ENCODE data around the gene ZNF837. TPM values are rescaled to one million over a fixed set of nuclear protein-coding genes. Genes with fewer than 3 reads are reported as not detected.
A peak's percentile ranks its signal among the peaks of the same experiment; 100 is the strongest.

ZNF837 gene
- total RNA-seq, 1 experiment from 2014 or later = 0.30 TPM

DNA sequence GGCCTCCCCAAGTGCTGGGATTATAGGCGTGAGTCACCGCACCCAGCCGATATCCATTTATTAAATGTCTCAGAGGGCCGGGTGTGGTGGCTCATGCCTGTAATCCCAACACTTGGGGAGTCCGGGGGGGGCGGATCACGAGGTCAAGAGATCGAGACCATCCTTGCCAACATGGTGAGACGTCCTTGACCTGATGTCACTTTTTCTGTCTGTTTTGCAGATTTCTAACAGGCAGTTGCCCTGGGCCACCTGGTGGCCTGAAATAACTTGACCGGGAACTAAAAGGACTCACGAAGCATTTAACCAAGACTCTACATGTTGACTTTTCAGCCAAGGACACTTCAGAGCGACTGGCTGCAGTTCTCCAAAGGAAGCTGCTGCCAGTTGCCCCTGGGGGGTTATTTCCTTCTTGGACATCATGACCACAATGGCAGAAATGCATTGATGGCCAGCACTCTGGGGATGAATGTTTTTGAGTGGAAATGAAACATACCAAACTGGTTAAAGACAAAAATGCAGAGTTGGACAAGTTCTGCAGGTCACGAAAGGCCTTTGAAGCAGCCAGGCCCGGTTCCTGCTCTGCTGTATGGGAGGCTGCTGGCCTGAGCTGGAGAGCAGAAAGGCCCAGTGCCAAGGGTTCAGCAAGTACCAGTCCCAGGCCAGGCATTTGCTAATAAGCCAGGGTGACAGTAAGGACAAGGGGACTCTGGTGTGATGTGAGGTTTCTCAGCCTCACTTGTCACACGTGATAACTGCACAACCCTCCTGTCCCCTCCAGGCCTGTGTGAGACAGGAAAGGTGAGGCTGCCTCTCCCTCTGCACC lies 8.3 kb downstream of the ZNF837 start:
- no peak for DNase-seq (ENCODE audit: extremely low read depth, low read depth)

DNA sequence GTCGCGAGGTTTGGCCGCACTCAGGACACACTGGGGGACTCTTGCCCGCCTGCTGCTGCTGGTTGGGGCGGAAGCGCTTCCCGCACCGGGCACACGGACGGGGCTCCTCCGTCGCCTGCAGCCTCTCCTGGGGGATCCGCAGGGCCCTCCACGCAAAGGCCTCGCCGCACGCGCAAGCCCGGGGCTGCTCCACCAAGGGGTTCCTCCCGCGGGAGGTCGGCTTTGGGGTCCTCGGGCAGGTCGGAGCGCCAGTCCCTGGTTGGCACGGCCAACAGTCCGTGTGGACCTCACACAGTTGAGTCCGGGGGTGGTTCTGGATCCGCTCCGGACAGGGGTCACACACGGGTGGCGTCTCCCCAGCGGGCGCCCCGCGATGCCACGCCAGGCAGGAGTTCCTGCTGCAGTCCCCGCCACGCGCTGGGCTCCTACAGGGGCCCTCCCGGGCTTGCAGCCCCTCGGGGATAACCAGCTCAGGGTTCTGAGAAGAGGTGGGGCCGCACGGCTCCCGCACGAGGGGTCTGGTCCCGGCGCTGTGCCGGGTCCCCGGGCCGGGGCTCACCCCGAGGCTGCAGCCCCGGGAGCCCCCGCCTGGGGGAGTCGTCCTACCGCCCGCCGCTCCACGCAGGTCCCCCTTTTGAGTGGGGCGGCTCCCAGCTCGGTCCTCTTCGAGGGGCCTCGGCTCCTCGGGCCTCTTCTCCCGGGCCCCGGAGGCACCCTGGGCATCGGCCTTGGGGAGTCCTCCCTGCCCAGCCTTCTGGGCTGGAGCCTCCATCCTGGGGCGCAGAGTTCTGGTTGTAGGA lies 12.1 kb downstream of the ZNF837 start:
- DNase-seq (ENCODE audit: extremely low read depth, low read depth) = no peak

- DNase-seq (ENCODE audit: extremely low read depth, low read depth) = no peak
These were observed 13.0 kb downstream of the ZNF837 start for GRCh38 chr19:58367698-58368454.

DNA sequence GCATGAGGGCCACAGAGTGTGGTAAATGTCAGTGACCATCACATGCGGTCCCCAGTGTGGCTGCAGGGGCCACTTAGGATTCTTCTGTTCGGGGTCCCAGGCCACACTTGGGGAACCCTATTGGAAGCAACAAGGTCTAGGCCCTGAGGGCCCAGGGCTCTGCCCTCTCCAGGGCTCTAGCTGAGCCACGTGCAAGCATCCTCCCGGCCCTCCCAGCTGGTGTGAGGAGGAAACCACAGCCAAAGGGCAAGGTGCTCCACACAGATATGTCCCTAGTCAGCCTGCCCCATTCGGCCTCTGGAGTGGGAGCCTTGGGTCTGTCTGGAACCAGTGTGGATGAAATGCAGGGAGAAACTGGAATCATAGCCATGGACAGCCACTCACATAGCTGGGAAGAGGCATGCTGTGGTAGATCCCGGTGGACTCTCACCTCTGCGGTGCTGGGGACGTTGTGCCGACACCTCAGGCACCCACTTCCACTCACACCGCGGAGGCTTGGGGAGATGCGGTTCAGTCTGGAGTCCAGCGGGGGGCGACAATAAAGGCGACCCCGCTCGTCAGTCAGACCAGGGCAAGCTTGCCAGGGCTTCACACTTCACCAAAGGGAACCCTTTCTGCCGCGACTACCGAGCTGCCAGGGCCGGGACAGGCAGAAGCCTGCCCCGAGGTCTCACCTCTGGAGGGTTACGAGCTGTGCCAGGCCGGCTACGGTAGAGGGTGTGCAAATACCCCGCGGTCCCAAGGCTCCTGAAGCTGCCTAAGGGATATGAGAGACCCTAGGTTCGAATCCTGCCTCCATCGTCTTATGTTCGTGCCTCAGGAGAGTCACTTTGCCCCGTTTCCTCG lies 14.0 kb downstream of the ZNF837 start:
- DNase-seq (ENCODE audit: extremely low read depth, low read depth) = no peak

- DNase-seq (ENCODE audit: extremely low read depth, low read depth) = no peak
These were observed 16.7 kb downstream of the ZNF837 start for GRCh38 chr19:58364146-58364545.

- DNase-seq (ENCODE audit: extremely low read depth, low read depth) = peak; percentile 94
These were observed 18.4 kb downstream of the ZNF837 start, which contains the start of gene ZNF497 for GRCh38 chr19:58362272-58362994. ZNF497 (minus strand) TSS chr19:58362751; CDS start chr19:58357635, 5,116 bp downstream.

DNA sequence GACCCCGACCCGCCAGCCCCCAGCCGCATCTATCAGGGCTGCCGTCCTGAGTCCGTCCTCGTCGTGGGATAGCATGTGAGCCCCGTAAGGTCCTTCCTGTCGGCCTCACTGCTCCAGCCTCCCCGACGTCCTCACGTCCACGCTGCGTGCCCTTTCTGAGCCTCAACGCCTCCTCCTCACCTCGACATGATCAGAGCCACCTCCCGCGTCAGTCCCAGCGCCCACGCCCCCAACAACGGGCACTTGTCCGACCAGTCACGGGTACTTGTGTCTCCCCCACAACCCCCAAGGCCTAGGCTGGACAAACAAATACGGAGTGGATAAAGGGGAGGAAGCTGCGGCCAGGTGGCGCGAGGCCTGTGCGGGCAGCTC lies 18.9 kb downstream of the ZNF837 start:
- no peak for DNase-seq (ENCODE audit: extremely low read depth, low read depth)

DNA sequence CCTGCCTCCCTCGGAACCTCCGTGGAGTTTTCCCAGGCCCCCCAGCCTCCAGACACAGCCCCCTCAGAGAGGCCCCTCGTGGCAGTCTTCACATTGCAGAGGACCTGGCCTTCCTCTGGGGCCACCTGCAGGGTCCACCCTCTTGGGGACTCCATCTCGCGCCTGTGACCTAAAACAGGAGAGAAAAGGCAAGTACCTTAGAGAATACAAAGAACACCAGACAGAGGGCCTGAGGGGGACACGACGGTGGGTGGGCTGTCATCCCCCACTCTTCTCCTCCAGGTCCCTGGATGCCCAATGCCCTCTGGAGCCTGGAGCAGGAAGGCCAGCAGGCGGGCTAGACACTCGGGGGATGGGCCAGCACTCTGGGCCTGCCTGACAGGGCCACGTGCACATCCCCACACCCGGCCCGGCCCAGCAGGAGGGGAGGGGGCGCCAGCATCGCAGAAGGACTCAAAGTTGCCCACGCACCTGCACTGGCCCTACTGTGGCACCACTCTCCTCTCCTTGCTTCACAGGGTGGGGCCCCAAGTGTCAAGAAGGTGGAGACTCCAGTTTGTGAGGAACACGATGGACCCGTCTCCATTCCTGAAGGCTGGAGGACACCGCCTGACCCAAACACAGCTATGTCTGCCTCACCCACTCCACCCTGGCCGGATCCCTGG lies 23.2 kb downstream of the ZNF837 start:
- DNase-seq (ENCODE audit: extremely low read depth, low read depth) = no peak

- DNase-seq (ENCODE audit: extremely low read depth, low read depth) = no peak
These were observed 23.9 kb downstream of the ZNF837 start for GRCh38 chr19:58356766-58357480.

DNA sequence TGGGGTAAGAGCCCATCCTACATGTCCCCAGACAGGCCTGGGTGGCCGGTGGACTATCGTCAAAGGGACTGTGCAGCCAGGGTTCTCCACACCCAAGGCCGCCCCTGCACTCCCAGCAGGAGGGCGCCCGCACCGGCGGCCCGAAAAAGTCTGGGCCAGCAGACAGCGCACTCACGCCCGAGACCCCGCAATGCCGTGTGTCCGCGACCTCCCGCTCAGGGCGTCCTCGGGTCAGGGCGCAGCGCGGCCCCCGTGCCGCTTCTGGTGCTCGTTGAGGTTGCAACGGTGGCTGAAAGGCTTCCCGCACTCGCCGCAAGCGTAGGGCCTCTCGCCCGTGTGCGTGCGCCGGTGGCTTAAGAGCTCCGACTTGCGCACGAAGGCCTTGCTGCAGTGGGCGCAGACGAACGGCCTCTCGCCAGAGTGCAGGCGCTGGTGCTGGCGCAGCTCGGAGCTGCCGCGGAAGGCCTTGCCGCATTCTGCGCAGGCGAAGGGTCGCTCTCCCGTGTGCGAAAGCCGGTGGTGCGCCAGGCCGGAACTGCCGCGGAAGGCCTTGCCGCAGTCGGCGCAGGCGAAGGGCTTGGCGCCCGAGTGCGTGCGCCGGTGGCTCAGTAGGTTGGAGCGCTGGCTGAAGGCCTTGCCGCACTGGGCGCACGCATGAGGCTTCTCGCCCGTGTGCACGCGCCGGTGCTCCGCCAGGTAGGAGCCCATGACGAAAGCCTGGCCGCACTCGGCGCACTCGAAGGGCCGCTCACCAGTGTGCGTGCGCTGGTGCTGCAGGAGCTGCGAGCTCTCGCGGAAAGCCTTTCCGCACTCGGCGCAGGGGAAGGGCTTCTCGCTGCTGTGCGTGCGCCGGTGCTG lies 24.7 kb downstream of the ZNF837 start:
- no peak for DNase-seq (ENCODE audit: extremely low read depth, low read depth)

DNA sequence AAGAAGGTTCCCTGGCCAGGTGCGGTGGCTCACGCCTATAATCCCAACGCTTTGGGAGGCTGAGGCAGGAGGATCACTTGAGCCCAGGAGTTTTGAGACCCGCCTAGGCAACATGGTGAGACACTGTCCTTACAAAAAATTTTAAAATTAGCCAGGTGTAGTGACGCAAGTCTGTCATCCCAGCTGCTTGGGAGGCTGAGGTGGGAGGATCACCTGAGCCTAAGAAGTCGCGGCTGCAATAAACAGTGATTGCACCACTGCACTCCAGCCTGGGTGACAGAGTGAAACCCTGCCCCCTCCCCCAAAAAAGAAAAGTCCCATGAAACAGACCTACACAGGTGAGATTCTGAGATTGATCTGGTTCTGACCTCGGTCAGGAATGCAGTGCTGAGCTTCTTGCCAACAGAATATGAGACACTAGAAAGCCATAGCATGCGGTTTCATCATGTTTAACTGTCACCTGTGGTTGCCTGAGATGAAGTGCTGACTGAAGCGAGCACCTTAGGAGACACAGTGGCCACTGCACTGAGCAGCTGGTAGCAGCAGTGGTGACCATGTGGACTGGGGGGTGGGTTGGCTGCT lies 25.5 kb downstream of the ZNF837 start:
- DNase-seq (ENCODE audit: extremely low read depth, low read depth) = no peak

DNA sequence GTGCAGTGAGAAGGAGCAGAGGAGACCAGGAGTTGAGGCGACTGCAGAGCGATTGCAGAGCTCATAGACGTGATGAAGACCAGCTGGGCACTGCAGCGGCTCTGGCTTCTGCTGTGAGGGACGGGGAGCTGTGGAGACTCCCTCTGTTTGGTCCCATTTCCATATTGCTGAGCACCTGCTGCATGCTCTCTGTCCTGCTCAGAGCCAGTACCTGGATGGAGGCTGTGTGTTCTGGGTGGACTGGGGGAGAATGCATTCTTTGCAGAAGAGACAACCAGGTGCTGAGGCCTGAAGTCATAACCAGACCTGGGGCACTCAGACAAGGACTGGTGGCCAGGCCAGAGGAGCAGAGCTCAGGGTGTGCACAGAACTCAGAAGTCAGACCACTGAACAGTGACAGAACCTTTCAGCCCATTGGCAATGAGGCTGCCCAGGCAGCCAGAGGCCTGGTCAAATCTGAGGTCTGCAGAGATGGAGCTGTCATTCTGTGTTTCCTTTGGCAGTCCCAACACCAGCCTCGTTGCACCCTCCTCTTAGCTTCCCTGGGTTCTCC lies 26.3 kb downstream of the ZNF837 start:
- DNase-seq (ENCODE audit: extremely low read depth, low read depth) = no peak

- no peak for DNase-seq (ENCODE audit: extremely low read depth, low read depth)
These were observed 26.9 kb downstream of the ZNF837 start for GRCh38 chr19:58353717-58354477.

DNA sequence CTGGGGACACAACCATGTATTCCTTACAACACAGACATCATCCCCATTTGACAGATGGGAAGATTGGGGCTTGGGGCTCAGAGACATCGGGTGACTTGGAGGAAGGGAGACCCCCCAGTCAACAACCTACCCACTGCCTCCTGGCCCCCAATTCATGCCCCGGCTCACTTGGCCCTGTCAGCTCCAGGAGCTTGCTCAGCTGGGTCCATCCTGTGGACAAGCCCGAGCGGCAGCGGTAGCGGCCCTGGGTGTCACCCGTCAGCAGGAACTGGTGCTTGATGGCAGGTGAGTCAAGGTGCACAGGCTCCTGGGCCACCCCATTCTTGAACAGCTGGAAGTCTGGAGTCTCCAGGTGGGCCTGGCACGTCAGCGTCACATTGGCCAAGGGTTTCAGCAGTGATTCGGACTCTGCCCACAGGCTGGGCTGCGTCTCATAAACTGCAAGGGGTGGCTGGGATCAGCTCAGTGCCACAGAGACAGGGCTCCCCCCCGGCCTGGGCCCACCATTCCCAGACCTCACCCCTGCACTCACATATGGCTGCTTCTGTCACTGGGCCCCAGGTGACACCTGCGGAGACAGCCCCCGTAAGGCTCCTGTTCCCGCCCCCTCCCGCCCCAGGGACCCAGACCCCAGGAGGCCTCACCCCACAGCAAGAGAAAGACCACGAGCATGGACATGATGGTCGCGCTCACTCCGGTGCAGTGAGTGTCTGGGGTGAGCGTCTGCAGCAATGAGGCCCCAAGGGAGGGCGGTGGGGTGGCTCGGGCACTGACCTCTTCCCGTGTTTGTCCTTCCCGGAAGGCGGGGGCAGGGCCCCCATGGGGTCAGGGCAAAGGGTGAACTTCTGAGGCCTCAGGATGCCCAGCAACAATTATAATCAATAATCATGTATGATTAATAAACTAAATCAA lies 27.8 kb downstream of the ZNF837 start, which contains the start of gene A1BG:
Gene A1BG (minus strand): TSS at position 733 of the 912 bp plus-strand sequence. CDS start 55 bp downstream, at position 678.
- DNase-seq (ENCODE audit: extremely low read depth, low read depth) = no peak
